ENCODE data around the gene CDK2AP2. TPM values are rescaled to one million over a fixed set of nuclear protein-coding genes. Genes with fewer than 3 reads are reported as not detected.
A peak's percentile ranks its signal among the peaks of the same experiment; 100 is the strongest.

The CDK2AP2 gene
- polyA plus RNA-seq, 2 of the 4 experiments (the other 2 are of a cell fraction): 36.6 to 53.1 TPM

DNA sequence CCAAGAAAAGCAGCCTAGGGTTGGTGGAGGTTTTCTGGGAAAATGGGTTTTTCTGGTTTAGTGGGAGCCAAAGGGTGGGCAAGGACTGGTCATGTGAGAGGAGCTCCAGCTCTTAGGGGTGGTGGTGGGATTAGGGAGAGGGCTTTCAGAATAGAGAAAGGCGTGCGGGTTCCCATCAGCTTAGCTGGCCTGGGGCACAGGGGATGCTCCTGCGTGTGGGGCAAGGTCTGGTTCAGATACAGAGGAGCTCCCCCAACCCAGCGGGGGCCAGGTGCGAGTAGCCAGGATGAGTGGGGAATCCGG is 39.6 kb downstream of the CDK2AP2 start:
- TF ChIP-seq HDAC2 (IDR thresholded peaks at IDR 0.05) (no peak), PHF8 (IDR thresholded peaks at IDR 0.05; ENCODE audit: borderline replicate concordance, low read depth) (no peak), KDM5A (IDR thresholded peaks at IDR 0.05) (no peak), SMC3 (IDR thresholded peaks at IDR 0.05) (no peak), RFX5 (IDR thresholded peaks at IDR 0.05) (no peak), ESRRA (IDR thresholded peaks at IDR 0.05; ENCODE audit: borderline replicate concordance, low read length) (no peak), FOXS1 (CRISPR knock-in tag; IDR thresholded peaks at IDR 0.05) (no peak), EHF (CRISPR knock-in tag; IDR thresholded peaks at IDR 0.05) (no peak), EHMT2 (IDR thresholded peaks at IDR 0.05; ENCODE audit: low read depth) (no peak)
- TF ChIP-seq, protein P1, sequence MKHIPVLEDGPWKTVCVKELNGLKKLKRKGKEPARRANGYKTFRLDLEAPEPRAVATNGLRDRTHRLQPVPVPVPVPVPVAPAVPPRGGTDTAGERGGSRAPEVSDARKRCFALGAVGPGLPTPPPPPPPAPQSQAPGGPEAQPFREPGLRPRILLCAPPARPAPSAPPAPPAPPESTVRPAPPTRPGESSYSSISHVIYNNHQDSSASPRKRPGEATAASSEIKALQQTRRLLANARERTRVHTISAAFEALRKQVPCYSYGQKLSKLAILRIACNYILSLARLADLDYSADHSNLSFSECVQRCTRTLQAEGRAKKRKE (CRISPR knock-in tag; IDR thresholded peaks at IDR 0.05; ENCODE audit: low read depth): no peak
- WGBS (ENCODE audit: missing lambda C conversion rate): 21% methylated on average over 6 of the region's 6 CpGs
- ChIA-PET CTCF (interaction anchor here (0.6 to 5.4 kb wide), 17 partner anchors 8 to 395 kb away, joined by 3 to 22 read pairs (median 6); partner anchors contain the start of genes CABP4, GPR152 and PPP1CA), POLR2A (interaction anchor here (0.6 to 1.9 kb wide), 4 partner anchors 25 to 66 kb away, joined by 3 to 14 read pairs (median 4); partner anchors contain the start of genes CORO1B and PPP1CA)
- DNase-seq (ENCODE audit: low read depth in 1 of 2, low spot score in 1 of 2) (no peak), ATAC-seq (peak; percentile 3 to 6; a peak in 5 of 6 replicates), FAIRE-seq (no peak)
- Histone ChIP-seq H3K9me3 (no peaks in the 10 kb centered on the region), H3K4me2 (peak overlapping the region; percentile 82), H3K4me3 (peak overlapping the region; percentile 67), H3K27ac (peak overlapping the region; percentile 82 to 97), H3K4me1 (peaks cover 35% of the 10 kb centered on the region)

DNA sequence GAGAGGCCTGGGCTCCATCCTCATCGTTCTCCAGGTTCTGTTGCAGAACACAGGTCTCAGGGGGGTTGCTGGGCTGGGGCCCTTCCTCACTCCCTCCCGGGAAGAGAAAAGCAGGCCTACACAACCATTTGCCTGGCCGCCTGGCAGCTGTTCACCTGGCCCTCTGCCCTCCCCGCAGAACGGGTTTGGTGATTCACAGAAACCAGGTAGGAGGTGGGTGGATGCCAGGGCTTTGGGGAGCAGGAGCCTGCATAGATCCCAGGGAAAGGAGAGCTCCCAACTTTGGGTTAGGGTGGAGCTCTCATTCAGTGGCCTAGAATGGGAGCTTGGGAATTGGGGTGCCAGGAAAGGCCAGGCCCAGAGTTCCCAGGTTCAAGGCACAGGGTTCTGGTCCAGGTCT is 39.9 kb downstream of the CDK2AP2 start:
- POLR2A ChIA-PET: interaction anchor here (1.1 to 1.9 kb wide), 3 partner anchors 26 to 66 kb away, joined by 3 to 14 read pairs (median 3); partner anchors contain the start of gene PPP1CA
- CTCF ChIA-PET: interaction anchor here (0.6 to 5.4 kb wide), 16 partner anchors 9 to 177 kb away, joined by 3 to 22 read pairs (median 6); partner anchors contain the start of genes CABP4, GPR152 and PPP1CA
- no peak for ATAC-seq
- H3K9me3 ChIP-seq: no peaks in the 10 kb centered on the region
- H3K27ac ChIP-seq: peak overlapping the region; percentile 82 to 97
- no peak for DNase-seq (ENCODE audit: low read depth in 1 of 2, low spot score in 1 of 2)
- no peak for FAIRE-seq
- peak overlapping the region; percentile 82 for H3K4me2 ChIP-seq
- 39% methylated on average over 5 of the region's 5 CpGs for WGBS (ENCODE audit: missing lambda C conversion rate)
- peaks cover 38% of the 10 kb centered on the region for H3K4me1 ChIP-seq
- H3K4me3 ChIP-seq: peak overlapping the region; percentile 67
- TF ChIP-seq MYC (IDR thresholded peaks at IDR 0.05; ENCODE audit: borderline replicate concordance, low read length) (no peak), RARB (CRISPR knock-in tag; IDR thresholded peaks at IDR 0.05) (no peak), HEYL (CRISPR knock-in tag; IDR thresholded peaks at IDR 0.05) (no peak), FOSB (CRISPR knock-in tag; IDR thresholded peaks at IDR 0.05) (no peak), CBX8 (IDR thresholded peaks at IDR 0.05) (no peak), NPAS2 (CRISPR knock-in tag; IDR thresholded peaks at IDR 0.05; ENCODE audit: borderline replicate concordance) (no peak), ZNF302 (CRISPR knock-in tag; IDR thresholded peaks at IDR 0.05) (no peak), TFCP2L1 (CRISPR knock-in tag; IDR thresholded peaks at IDR 0.05) (no peak), JUN (IDR thresholded peaks at IDR 0.05) (no peak; a peak in 1 of 5 replicates)
- TF ChIP-seq, protein P2, sequence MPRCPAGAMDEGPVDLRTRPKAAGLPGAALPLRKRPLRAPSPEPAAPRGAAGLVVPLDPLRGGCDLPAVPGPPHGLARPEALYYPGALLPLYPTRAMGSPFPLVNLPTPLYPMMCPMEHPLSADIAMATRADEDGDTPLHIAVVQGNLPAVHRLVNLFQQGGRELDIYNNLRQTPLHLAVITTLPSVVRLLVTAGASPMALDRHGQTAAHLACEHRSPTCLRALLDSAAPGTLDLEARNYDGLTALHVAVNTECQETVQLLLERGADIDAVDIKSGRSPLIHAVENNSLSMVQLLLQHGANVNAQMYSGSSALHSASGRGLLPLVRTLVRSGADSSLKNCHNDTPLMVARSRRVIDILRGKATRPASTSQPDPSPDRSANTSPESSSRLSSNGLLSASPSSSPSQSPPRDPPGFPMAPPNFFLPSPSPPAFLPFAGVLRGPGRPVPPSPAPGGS (IDR thresholded peaks at IDR 0.05): no peak

DNA sequence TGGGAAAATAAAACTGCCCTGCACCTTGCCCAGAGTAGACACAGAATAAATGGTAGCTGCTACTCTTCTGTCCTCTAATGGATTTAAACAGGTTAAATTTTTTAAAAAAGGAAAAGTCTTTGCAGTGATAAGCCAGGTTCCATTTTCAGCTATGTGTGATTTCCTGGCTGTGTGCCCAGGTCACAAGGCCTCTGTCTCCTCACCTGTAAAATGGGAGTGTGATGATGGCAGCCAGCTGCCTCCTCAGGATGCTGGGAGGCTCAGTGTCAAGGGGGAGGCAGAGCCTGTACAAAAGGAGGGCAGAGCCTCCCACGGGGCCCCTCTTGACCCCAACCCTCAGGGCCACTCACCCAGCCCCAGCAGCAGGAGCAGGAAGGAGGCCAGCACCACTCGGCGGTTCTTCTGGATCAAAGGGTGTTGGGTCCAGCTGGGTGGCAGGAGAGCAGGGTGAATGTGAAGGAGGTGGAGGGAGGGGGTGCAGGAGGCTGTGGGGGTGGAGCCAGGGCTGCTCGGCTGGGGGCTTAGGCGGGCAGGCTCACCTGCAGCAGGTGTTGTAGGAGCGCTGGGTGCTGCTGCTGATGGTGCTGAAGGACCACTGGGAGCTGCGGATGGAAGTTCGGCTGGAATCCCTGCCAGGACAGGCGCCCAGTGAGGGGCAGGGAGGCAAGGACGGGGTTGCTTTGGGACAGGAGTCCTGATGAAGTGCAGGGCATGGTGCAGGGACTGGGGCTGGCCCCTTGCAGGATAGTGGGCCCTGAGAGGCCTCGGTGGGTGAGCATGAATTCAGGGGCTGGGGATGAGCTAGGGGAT is 40.8 kb downstream of the CDK2AP2 start:
- H3K27ac ChIP-seq: peak overlapping the region in 1 of 2 experiments; percentile 99; a peak in 3 of 6 replicates
- CTCF ChIA-PET: interaction anchor here (0.5 to 5.4 kb wide), 9 partner anchors 9 to 868 kb away, joined by 3 to 22 read pairs (median 10); partner anchors contain the start of gene PPP1CA
- no peak for FAIRE-seq
- WGBS (ENCODE audit: missing lambda C conversion rate): 86% methylated on average over 11 of the region's 11 CpGs
- peaks cover 38% of the 10 kb centered on the region for H3K4me1 ChIP-seq
- DNase-seq (ENCODE audit: low read depth in 1 of 2, low spot score in 1 of 2): no peak
- no peak overlapping the region for H3K4me3 ChIP-seq
- peak overlapping the region; percentile 82; the same call in 2 of the 3 replicates for H3K4me2 ChIP-seq
- POLR2A ChIA-PET: interaction anchor here (0.5 to 1.2 kb wide), 4 partner anchors 14 to 116 kb away, joined by 3 to 5 read pairs (median 3); partner anchors contain the start of genes AIP, GSTP1 and PPP1CA
- ATAC-seq: no peak
- no peaks in the 10 kb centered on the region for H3K9me3 ChIP-seq
- TF ChIP-seq POLR2A (IDR thresholded peaks at IDR 0.05; ENCODE audit: low read length) (peak; percentile 15), JUN (IDR thresholded peaks at IDR 0.05) (0 out of 5 replicates have a peak, but pooled peaks of 1 of the 2 experiments have one; percentile 24), KDM1A (IDR thresholded peaks at IDR 0.05; ENCODE audit: low read depth) (peak; percentile 55; the same call in 1 of the 2 replicates), CHD4 (IDR thresholded peaks at IDR 0.05; ENCODE audit: borderline replicate concordance) (0 out of 2 replicates have a peak, but pooled peaks have one; percentile 21)
- TF ChIP-seq, protein P3, sequence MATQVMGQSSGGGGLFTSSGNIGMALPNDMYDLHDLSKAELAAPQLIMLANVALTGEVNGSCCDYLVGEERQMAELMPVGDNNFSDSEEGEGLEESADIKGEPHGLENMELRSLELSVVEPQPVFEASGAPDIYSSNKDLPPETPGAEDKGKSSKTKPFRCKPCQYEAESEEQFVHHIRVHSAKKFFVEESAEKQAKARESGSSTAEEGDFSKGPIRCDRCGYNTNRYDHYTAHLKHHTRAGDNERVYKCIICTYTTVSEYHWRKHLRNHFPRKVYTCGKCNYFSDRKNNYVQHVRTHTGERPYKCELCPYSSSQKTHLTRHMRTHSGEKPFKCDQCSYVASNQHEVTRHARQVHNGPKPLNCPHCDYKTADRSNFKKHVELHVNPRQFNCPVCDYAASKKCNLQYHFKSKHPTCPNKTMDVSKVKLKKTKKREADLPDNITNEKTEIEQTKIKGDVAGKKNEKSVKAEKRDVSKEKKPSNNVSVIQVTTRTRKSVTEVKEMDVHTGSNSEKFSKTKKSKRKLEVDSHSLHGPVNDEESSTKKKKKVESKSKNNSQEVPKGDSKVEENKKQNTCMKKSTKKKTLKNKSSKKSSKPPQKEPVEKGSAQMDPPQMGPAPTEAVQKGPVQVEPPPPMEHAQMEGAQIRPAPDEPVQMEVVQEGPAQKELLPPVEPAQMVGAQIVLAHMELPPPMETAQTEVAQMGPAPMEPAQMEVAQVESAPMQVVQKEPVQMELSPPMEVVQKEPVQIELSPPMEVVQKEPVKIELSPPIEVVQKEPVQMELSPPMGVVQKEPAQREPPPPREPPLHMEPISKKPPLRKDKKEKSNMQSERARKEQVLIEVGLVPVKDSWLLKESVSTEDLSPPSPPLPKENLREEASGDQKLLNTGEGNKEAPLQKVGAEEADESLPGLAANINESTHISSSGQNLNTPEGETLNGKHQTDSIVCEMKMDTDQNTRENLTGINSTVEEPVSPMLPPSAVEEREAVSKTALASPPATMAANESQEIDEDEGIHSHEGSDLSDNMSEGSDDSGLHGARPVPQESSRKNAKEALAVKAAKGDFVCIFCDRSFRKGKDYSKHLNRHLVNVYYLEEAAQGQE (IDR thresholded peaks at IDR 0.05): no peak
